GM21825 (cell line): Measurements from ENCODE around the gene CAPZA2.
A peak's percentile ranks its signal among the peaks of the same experiment; 100 is the strongest.

Experiments used
- ATAC-seq: cut with Tn5 transposase; IDR thresholded peaks from one replicate; pipeline ENCODE4 v1.9.1; 2021; ENCODE audit warnings: mild to moderate bottlenecking, moderate library complexity; ENCODE audit not compliant: unreplicated experiment

Gene CAPZA2

GRCh38 chr7:116861717-116862116, 670 bp upstream of the CAPZA2 start:
- no peak for ATAC-seq

- ATAC-seq: peak; percentile 35
Measured at GRCh38 chr7:116862951-116863670, 724 bp downstream of the CAPZA2 start.

GRCh38 chr7:116863936-116864500, 1.6 kb downstream of the CAPZA2 start:
- no peak for ATAC-seq

- ATAC-seq: no peak
Measured at GRCh38 chr7:116871061-116871700, 8.8 kb downstream of the CAPZA2 start.

- ATAC-seq: no peak
Measured at GRCh38 chr7:116872026-116872425, 9.6 kb downstream of the CAPZA2 start.

GRCh38 chr7:116873619-116874018, 11.2 kb downstream of the CAPZA2 start:
- no peak for ATAC-seq

- ATAC-seq: no peak
Measured at GRCh38 chr7:116876664-116877442, 14.5 kb downstream of the CAPZA2 start.

GRCh38 chr7:116877443-116878217, 15.2 kb downstream of the CAPZA2 start:
- no peak for ATAC-seq

- ATAC-seq: no peak
Measured at GRCh38 chr7:116884691-116885090, 22.3 kb downstream of the CAPZA2 start.

- no peak for ATAC-seq
Measured at GRCh38 chr7:116885724-116886123, 23.3 kb downstream of the CAPZA2 start.

- no peak for ATAC-seq
Measured at GRCh38 chr7:116886543-116887156, 24.3 kb downstream of the CAPZA2 start.

GRCh38 chr7:116888895-116889294, 26.5 kb downstream of the CAPZA2 start:
- ATAC-seq: no peak

GRCh38 chr7:116895849-116896248, 33.5 kb downstream of the CAPZA2 start:
- no peak for ATAC-seq

- no peak for ATAC-seq
Measured at GRCh38 chr7:116897661-116898060, 35.3 kb downstream of the CAPZA2 start.

GRCh38 chr7:116899308-116899707, 36.9 kb downstream of the CAPZA2 start:
- ATAC-seq: no peak

- no peak for ATAC-seq
Measured at GRCh38 chr7:116901143-116901542, 38.8 kb downstream of the CAPZA2 start.

GRCh38 chr7:116902867-116903266, 40.5 kb downstream of the CAPZA2 start:
- ATAC-seq: no peak

GRCh38 chr7:116906391-116906790, 44.0 kb downstream of the CAPZA2 start:
- ATAC-seq: no peak

GRCh38 chr7:116910383-116910782, 48.0 kb downstream of the CAPZA2 start:
- no peak for ATAC-seq

- ATAC-seq: no peak
Measured at GRCh38 chr7:116911801-116912200, 49.4 kb downstream of the CAPZA2 start.
